Measurements from ENCODE around the gene RELT.

RELT gene

DNA sequence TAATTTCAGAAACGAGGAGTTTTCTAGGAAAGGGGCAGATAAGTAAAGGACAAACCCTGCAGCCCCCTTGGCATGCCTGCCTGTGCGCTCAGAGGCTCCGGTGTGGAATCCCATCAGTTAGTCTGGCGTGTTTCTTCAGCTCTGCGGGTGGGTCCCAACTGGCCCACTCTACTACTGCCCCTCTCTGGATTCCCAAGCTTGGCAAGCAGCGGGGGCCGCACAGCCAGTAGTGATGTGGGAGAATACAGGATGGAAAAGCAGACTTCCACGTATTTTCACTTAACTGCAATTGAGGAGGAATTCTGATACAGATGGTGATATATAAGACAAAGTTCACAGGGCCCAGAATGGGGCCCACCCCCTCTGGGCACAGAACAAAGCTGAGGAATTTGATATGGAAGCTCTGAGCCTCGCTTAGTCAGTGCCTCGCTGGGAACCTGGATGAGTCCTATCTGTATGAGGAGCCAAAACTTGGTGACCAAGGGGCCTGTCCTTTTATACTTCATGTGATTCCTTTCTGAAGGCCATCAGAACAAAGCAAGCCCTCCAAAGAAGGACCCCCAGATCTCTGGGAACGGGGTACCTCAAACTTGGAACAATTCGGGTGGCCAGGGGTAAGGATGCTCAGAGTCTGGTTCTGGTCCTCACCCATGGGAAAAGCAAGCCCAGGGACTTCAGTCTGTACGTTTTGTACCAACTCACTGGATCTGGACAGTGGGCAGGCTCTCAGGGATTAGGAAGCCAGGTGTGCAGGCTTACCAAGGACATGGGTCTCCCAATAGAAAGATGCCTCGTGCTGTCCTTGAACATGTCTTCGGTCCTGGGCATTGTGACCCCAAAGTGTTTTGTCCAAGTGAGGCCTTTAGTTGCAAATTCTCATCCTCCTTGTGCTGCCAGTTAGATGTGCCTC lies 26.0 kb downstream of the RELT start:
- in situ Hi-C loops (cut with MboI; ENCODE audit: low sequenced_read_pairs), result loop anchor here (10.0 kb wide), 1 partner anchor 263 kb away; no protein-coding TSS in a partner anchor

DNA sequence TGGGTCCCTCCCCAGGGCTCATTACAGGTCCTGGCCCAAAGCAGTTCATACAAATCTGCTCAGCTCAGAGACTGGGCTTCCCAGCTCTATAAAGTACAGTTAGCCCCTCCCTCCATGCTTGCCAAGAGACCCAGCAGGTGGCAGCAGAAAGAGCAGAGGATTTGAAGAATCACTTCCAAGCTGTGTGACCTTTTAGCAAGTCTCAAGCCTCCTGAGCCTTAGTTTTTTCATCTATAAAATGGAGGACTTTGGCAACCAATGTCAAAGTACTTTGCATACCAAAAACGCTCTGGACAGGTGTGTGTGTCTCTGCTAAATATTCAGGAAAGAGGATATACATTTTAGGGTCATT lies 26.6 kb downstream of the RELT start:
- in situ Hi-C loops (cut with MboI; ENCODE audit: low sequenced_read_pairs), result loop anchor here (10.0 kb wide), 1 partner anchor 262 kb away; no protein-coding TSS in a partner anchor

DNA sequence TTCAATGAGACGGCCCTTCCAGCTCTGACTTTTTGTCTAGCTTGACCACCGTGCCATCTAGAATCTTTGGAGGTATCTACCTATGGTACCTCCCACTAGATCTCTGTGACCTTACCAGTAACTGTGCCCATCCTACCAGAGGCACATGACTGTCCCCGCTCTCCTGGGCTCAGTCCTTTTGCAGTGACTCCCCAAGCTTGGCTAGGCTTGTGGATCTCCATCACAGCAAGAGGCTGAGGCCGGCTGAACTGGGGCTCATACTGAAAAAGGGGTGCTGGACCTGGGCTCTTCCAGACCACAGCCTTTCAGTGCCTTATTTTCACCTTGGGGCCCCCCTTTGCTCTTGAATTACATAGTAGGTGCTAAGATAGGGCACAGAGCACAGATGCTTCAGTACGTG lies 27.3 kb downstream of the RELT start:
- in situ Hi-C loops (cut with MboI; ENCODE audit: low sequenced_read_pairs), result loop anchor here (10.0 kb wide), 1 partner anchor 261 kb away; no protein-coding TSS in a partner anchor

DNA sequence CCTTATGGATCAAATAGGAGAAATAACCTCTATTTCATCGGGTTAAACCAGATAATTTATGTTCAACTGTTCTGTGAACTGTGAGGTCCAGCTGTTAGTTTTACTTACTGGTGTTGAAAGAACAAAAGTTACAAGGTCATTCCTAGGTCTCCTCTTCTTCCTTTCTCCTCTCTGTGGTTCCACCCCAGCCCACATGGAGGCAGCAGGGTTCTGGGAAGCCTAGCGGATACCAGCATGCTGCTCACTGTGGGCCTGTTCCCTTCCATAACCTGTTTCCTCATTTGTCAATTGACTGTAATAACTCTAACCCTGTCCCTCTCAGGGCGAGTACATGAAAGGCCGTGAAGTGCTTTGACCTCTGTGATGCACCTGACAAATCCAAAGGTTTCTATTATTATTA lies 27.8 kb downstream of the RELT start:
- in situ Hi-C loops (cut with MboI; ENCODE audit: low sequenced_read_pairs), result loop anchor here (10.0 kb wide), 1 partner anchor 261 kb away; no protein-coding TSS in a partner anchor

DNA sequence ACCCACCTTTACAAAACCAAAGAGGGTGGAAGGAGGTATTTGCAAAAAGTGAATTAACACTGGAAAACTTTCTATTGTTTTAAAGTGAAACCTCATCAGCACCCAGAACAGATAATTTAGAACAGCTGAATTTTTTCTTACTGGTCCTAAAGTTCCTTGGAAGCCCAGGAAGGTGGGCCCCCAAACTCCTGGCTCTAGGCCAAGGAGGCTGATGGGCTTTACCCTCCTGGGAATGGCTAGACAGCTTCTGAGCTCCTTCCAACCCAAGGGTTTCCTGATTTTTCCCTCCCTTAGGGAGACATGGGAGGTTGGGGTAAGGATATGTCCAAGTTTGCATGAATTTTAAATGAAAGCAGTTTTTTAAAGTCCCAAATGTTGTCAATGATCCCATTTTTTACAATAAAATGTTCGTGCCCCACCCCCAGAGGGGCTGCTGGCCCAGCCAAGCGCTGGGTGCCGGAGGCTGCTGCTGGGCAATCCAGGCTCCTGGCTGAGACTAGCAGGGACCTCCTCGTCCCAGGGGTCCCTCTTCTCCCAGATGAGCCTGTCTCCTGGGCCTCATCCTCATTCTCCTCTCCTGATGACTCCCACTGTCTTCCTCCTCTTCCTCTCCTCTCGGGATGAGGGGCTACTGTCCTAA lies 28.4 kb downstream of the RELT start:
- in situ Hi-C loops (cut with MboI; ENCODE audit: low sequenced_read_pairs), result loop anchor here (10.0 kb wide), 1 partner anchor 260 kb away; no protein-coding TSS in a partner anchor

DNA sequence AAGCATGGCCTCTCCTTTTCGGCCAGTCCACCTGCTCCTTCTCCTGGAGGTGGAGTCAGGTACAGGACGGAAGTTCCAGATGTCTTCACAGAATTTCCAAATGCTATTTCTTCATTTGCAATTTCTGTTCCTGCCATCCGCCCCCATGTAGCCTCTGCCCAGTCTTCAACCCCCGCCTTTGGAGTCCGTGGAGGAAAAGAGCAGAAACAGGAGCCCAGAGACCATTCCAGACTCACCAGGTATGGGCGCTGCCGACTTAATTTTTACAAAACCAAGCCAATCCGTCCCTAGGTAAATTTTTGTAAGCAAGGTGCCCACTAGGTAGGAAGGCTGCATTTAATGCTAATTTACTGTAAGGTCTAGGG lies 28.9 kb downstream of the RELT start:
- in situ Hi-C loops (cut with MboI; ENCODE audit: low sequenced_read_pairs), result loop anchor here (10.0 kb wide), 1 partner anchor 260 kb away; no protein-coding TSS in a partner anchor

DNA sequence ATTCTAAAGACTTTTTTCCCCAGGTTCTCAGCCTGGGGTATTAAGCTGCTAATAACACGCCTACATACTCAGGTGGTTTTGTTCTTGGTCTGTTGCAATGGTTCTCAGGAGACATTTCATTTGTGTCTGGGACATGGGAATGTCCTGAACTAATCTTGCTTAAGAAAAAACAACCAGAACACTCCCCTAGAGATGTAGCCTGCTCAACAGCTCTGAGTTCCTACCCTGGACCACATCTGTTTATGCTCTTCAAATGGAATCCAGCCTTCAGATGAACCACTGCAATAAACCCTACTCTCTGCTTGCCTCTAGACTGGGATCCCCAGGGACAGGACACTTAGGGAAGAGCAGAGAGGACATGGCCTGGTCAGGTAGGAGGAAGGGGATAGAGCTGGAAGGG lies 29.9 kb downstream of the RELT start:
- in situ Hi-C loops (cut with MboI; ENCODE audit: low sequenced_read_pairs), result loop anchor here (10.0 kb wide), 1 partner anchor 259 kb away; no protein-coding TSS in a partner anchor

DNA sequence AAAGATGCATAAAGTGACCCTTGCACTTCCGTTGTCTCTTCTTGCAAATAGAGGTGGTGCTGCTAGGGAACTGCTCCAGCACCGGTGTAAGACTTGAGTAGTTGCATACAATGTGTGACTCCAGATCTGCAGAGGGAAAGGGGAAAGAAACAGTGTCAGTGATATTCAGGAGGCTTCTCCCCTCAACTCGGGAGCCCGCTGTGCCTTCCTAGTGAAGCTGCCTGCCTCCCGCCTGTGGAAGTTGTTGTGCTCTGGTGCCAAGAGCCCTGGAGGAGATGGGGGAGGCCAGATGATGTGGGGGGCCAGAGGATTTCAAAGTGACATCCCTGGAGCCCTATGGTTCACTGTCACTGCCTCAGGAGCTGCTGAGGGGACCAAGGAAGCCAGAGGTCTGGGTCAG lies 30.4 kb downstream of the RELT start:
- in situ Hi-C loops (cut with MboI; ENCODE audit: low sequenced_read_pairs), result loop anchor here (10.0 kb wide), 1 partner anchor 258 kb away; no protein-coding TSS in a partner anchor

DNA sequence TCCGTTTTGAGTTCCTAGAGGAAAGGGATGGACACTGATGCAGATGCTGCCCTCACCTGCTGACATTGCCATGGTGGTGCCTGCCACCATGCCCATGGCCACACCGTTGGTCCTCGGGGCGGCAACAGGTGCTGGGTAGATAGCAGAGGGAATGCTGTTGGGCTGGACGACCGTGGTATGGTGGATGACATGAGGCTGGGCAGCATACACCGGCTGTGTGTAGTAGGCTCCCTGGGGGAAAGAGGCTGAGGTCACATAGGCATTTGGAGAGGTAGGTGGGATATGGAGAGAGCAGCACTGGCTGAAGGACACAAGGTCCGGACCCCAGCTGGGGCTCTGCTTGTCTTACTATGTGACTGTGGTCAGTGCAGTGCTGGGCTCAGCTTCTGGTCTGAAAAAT lies 33.2 kb downstream of the RELT start:
- in situ Hi-C loops (cut with MboI; ENCODE audit: low sequenced_read_pairs), result loop anchor here (10.0 kb wide), 1 partner anchor 255 kb away; no protein-coding TSS in a partner anchor

DNA sequence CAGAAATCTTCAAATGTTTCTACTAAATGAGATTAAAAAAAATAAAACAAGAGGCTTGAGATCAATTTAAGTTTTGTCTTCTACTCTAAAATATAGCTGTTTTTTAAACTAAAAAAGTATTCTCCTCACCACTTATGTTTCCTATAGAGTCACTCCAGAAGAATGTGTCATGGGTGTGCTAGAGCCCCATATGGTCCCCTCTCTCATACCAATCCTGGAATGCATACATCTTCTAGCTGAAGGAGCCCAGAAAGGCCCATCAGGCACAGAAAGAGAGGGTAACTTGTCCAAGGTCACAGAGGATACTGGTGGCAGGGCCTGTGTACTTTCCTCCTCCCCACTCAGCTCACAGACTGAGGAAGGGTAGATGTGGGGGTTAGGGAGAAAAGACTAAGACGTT lies 34.4 kb downstream of the RELT start:
- in situ Hi-C loops (cut with MboI; ENCODE audit: low sequenced_read_pairs), result no loop called here

DNA sequence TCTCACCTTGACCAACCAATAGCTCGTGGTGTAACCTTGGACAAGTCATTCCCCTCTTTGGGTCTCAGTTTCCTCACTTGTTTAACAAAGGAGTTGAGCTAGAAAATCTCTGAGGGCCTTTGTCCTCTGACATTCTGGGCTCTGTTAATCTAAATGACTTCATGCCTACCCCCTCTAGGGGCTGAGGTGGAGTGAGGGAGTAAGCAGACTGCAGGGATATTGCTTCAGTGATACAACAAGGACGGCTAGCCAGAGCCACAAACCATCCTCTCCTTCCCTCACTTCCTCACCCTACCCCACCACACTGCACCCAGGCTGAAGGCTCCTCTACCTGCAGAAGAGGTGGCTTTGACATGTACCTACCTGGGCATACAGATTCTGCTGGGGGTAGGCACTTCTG lies 34.8 kb downstream of the RELT start:
- in situ Hi-C loops (cut with MboI; ENCODE audit: low sequenced_read_pairs), result no loop called here

DNA sequence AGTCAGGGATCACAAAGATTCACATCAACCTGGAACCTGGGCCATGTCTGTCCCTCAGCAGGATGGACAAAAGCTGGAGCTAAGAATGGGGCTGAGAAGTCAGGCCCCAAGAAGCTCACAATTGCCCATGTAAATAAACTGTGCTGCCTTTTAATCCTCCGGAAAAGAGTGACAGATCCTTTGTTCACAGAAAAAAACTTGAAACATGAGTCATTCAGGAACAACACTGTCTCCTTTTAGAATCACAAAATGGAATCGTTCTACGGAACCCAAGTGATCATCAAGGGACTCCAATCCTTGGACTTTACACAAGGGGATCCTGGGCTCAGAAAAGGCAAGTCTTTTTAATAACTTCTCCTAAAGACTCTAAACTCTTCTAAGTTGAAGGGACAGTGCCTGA lies 36.1 kb downstream of the RELT start:
- in situ Hi-C loops (cut with MboI; ENCODE audit: low sequenced_read_pairs), result no loop called here

DNA sequence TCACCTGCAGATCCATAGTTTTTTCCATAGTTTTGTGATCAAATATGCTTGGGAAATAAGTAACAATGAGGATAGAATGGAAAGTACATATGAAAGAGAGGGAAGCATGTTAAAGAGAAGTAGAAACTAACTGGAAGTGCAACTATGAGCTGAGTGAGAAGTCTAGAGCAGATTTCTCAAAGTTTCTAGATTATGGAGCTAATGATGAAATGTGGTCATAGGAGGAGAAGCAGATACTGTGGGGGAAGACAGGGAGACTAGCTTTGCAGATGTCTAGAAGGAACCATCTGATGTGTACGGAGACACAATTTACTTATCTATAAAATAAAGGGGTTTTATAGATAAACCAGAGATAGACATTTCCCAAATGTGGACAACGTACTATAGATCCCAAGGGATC lies 37.1 kb downstream of the RELT start:
- in situ Hi-C loops (cut with MboI; ENCODE audit: low sequenced_read_pairs), result no loop called here

DNA sequence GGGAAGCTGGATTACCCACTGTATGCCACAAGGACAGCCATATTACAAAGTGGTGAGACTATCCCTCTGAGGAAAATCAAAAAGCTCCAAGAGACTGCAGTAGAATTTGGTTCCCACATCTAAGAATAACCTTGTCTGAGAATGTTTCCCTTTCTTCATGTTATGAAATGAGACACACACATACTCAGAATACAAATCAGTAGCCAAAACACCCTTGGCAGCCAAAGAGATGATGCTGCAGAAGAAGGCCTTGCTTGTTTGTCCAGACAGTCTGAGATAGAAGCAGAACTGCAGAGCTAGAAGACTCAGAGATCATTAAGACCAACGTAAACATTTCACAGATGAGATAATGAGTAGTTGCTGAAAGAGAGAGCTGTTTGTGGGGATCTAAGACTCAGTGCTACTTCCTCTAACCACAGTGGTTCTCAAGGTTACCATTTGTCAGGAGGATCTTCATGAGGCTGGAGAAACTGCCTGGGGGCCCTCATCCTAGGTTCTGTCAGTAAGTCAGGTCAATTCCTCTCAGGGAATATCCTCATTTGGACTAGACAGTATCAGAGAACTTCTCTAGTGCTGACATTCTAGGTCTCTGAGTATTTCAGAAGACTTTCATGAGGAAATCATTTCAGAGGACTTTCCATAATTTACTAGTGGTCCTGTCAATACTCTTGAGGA lies 38.9 kb downstream of the RELT start:
- in situ Hi-C loops (cut with MboI; ENCODE audit: low sequenced_read_pairs), result no loop called here

DNA sequence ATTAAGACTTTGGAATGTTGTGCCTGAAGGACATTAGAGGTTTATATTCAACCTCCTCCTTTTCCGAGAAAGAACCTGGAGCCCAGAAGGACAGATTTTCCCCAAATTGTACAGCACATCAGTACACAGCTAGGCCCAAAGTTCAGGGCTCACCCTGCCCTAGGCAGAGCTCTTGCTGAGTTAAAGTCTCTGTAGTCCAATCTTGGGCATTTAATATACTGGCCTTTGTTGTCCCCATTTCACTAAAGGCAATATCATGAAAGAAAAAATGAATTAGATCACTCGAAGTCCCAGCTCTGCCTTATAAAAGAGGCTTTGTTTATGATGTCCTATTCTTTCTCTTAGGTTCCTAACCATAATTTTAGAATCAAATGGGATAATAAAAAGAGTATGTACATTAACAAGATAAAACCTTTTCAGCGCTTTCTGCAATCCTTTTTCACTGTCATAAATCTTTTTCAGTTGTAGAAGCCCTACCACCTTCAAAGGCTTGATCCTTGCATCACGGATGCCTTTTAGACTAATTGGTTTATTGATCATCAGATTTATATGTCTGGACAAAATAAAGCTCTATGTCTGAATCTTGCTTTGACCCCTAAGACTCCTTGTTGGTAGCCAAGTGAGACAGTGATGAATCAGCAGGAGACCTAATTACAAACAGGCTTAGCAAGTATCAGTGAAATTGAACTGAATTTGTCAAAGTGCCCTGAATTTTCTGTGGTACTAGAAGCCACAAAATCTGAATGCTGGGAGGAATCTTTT lies 39.8 kb downstream of the RELT start:
- in situ Hi-C loops (cut with MboI; ENCODE audit: low sequenced_read_pairs), result no loop called here

DNA sequence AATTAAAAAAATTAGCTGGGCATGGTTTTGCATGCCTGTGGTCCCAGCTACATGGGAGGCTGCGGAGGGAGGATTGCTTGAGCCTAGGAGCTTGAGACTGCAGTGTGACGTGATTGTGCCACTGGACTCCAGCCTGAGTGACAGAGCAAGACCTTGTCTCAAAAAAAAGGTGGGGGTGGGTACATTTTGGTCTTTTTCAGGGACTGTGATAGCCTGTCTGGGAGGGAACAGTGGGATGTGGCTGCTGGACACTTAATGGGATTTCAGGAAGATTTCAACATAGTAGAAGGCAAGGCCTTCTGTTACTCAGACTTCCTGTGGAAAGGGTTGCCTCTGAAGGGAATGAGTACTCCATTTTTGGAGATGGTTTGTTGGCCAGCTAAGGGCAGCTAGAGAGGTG lies 40.6 kb downstream of the RELT start:
- in situ Hi-C loops (cut with MboI; ENCODE audit: low sequenced_read_pairs), result no loop called here

DNA sequence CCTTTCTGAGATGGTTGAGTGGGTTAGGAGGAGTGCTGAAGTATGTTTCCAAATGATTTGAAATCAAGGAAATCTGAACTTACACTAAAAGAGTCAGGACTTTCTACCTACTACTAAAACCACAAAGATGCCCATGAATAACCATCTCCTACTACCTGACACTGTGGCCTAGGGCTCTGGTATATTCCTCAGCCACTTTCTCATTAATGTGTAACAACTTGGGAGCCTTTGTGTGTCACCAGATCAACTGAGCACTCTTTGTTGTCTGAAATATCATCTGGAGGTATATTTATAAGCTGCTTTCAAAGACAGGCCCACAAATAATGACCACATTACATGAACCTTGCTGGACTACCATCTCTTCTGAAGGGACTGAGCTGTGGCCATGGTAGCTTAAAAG lies 43.9 kb downstream of the RELT start:
- in situ Hi-C loops (cut with MboI; ENCODE audit: low sequenced_read_pairs), result no loop called here

DNA sequence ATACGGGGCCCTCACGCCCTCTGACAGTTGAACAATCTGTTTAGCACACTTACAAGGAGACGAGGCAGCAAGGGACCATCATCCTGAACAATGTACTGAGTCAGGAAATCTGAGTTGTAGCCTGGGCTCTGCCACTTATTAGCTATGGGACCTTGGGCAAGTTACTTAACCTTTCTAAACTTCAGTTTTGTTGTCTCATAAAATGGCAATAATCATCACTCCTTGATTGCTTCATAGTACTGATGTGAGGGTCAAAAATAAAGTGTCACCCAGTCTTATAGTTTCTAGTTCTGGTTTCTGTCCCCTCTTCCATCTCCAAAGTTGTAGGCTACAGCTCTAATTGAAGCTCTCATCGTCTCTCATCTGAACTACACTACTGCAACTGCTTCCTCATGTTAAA lies 46.7 kb downstream of the RELT start:
- in situ Hi-C loops (cut with MboI; ENCODE audit: low sequenced_read_pairs), result no loop called here

DNA sequence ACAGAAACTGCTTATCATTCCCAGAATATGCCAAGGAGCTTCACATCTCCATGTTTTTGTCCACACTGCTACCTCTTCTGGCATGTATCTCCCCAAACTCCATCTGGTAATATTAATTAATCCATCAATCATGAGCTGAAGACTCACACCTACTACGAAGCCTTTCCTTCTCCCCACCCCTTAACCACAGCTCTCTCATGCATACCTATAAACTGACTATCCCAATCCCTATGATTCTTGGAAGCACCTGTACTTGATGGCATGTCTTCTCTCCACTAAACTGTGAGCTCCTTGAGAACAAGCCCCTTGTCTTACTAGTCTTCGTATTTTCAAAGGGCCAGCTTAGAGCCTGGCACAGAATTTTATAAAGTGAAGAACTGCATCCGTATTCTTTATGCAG lies 47.3 kb downstream of the RELT start:
- in situ Hi-C loops (cut with MboI; ENCODE audit: low sequenced_read_pairs), result no loop called here

DNA sequence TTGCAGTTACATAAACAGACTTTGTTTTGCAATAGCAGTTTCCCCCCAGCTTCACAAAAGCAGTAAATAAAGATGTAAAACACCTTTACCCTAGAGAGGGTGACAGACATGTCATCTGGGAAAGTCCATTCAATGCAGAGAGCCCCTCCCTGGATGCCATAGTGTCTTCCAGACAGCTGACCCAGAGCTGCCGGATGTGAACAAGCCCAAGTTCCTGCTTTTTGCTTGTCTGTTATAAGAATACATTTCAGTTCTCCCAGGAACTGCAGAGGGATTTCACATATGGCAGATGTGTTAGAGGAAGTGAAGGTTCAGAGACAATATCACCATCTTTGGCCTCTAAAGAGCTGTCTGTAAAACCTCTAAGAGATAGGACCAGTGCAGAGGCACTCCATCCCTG lies 48.9 kb downstream of the RELT start:
- in situ Hi-C loops (cut with MboI; ENCODE audit: low sequenced_read_pairs), result no loop called here
